Left ventricle myocardium inferior (tissue), 1 donor: Measurements from ENCODE around the gene UGT1A4. TPM values are rescaled to one million over a fixed set of nuclear protein-coding genes. Genes with fewer than 3 reads are reported as not detected.

Experiments used
- DNase-seq: peaks from one replicate; pipeline ENCODE4 v3.0.0-alpha.2; 2020
- H3K27ac ChIP-seq: fragments of 200-600 bp; replicated peaks from 2 replicates; pipeline ENCODE4 v1.8.0; 2021
- H3K27me3 ChIP-seq: fragments of 200-600 bp; 2 replicates; pipeline ENCODE4 v1.8.0; 2021; ENCODE audit warnings: low read depth
- H3K36me3 ChIP-seq: fragments of 200-600 bp; 2 replicates; pipeline ENCODE4 v1.8.0; 2021
- H3K4me1 ChIP-seq: fragments of 200-600 bp; 2 replicates; pipeline ENCODE4 v1.8.0; 2021
- H3K4me3 ChIP-seq: fragments of 200-600 bp; 2 replicates; pipeline ENCODE4 v1.8.0; 2021; ENCODE audit warnings: mild to moderate bottlenecking, moderate library complexity
- H3K9me3 ChIP-seq: fragments of 200-600 bp; replicated peaks from 2 replicates; pipeline ENCODE4 v1.8.0; 2021
- intact Hi-C: fragments of 100-400 bp; cut with micrococcal nuclease; formaldehyde crosslinking; loops from one replicate; pipeline ENCODE4 v1.11.0; 2022
- total RNA-seq: library from RNA; stranded (reverse); fragmentation: NEBNext Ultra II Directional; extraction: Animal tissue kit (Norgen Biotek cat#: 25700); gene quantifications from one replicate; pipeline ENCODE4 v1.2.1, GENCODE V29; 2021
- TF ChIP-seq, protein P1 (sequence below): fragments of 200-600 bp; IDR thresholded peaks from 2 replicates; pipeline ENCODE4 v1.8.0; 2021; ENCODE audit warnings: antibody characterized with exemption, mild to moderate bottlenecking, borderline replicate concordance
- donor health status: DM: no; HTN: yes; CAD: no; lungs with severe emphysema.

The UGT1A4 gene
- total RNA-seq, 1 donor from 2014 or later = not detected

DNA sequence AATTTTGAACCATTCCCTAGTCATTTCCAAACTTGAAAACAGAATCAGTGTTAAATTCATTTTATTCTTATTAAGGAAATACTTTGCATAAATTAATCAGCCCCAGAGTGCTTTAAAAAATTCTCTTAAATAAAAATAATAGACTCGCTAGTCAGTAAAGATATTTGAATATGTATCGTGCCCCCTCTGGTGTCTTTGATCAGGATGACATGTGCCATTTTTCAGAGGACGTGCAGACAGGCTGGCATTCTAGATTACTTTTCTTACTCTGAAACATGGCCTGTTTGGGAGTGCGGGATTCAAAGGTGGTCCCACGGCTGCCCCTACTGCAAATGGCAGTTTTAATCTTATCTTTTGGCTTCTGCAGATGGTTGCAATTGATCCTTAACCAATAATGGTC lies 54.0 kb downstream of the UGT1A4 start:
- Histone ChIP-seq H3K36me3 (no peaks in the 10 kb centered on the region), H3K4me1 (no peaks in the 10 kb centered on the region), H3K9me3 (peaks cover 16% of the 10 kb centered on the region), H3K4me3 (no peak overlapping the region), H3K27me3 (peaks cover 33% of the 10 kb centered on the region), H3K27ac (no peak overlapping the region)
- TF ChIP-seq, protein P1, sequence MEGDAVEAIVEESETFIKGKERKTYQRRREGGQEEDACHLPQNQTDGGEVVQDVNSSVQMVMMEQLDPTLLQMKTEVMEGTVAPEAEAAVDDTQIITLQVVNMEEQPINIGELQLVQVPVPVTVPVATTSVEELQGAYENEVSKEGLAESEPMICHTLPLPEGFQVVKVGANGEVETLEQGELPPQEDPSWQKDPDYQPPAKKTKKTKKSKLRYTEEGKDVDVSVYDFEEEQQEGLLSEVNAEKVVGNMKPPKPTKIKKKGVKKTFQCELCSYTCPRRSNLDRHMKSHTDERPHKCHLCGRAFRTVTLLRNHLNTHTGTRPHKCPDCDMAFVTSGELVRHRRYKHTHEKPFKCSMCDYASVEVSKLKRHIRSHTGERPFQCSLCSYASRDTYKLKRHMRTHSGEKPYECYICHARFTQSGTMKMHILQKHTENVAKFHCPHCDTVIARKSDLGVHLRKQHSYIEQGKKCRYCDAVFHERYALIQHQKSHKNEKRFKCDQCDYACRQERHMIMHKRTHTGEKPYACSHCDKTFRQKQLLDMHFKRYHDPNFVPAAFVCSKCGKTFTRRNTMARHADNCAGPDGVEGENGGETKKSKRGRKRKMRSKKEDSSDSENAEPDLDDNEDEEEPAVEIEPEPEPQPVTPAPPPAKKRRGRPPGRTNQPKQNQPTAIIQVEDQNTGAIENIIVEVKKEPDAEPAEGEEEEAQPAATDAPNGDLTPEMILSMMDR = no peak
- no peak for DNase-seq
- intact Hi-C loops = no loop called here

DNA sequence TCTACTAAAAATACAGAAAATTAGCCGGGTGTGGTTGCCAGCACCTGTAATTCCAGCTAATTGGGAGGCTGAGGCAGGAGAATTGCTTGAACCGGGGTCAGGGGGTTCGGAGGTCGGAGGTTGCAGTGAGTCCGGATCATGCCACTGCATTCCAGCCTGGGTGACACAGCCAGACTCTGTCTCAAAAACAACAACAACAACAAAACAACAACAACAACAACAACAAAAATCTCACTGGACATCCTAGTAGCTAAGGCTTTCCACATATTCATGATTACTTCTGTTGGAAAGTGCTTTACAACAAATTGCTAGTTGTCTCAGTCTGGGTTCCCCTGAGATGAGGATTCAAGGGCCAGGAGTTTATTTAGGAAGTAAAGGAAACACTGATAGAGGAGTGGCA lies 55.3 kb downstream of the UGT1A4 start:
- Histone ChIP-seq H3K9me3 (peaks cover 16% of the 10 kb centered on the region), H3K4me1 (no peaks in the 10 kb centered on the region), H3K27ac (no peak overlapping the region), H3K36me3 (no peaks in the 10 kb centered on the region), H3K27me3 (peaks cover 33% of the 10 kb centered on the region), H3K4me3 (no peak overlapping the region)
- DNase-seq = no peak
- intact Hi-C loops = no loop called here
- TF ChIP-seq, protein P1 = no peak

DNA sequence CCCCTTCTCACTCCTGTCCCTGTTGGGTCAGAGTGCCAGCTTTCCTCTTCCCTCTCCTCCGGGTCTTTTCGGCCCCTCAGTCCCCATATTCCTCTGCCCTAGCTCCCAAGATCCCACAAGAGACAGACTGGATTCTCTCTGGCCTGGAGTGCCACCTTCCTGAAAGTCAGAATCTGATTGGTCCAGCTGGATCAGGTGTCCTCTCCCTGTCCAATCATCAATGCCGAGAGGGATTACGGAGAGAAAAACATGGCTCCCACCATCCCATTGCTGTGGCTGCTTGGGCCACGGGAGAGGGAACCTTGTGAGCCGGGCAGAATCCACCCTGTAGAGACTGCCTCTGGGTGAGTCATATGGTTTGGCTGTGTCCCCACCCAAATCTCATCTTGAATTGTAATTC lies 56.9 kb downstream of the UGT1A4 start:
- peaks cover 35% of the 10 kb centered on the region for H3K27me3 ChIP-seq
- H3K4me3 ChIP-seq = no peak overlapping the region
- no peak overlapping the region for H3K27ac ChIP-seq
- no peaks in the 10 kb centered on the region for H3K4me1 ChIP-seq
- TF ChIP-seq, protein P1 = no peak
- no peaks in the 10 kb centered on the region for H3K36me3 ChIP-seq
- peaks cover 16% of the 10 kb centered on the region for H3K9me3 ChIP-seq
- no peak for DNase-seq
- intact Hi-C loops = no loop called here

DNA sequence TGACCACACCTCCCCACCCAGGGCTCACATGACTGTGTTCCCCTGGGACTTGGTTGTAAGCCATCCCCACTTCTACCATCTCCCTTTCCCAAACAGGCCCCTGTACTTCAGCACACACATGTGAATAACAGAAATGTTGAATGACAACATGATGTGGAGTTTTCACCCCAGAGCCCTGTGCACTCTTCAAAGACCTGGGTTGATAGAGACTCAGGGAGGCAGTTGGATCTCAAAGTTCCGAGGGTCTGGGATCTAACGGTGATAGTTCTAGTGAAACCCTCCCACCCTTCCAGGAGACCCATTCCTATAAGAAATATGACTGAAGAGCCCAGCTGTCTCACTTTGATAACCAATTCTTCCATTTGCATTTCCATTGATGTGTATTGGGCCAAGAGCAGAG lies 59.5 kb downstream of the UGT1A4 start, which contains the start of gene MROH2A:
MROH2A (plus strand) TSS at position 301 of the 400 bp plus-strand sequence. CDS start 1,029 bp downstream, outside the sequence.
- Histone ChIP-seq H3K27ac (no peak within 1 kb of the TSS), H3K4me1 (no peaks in the 10 kb centered on the region), H3K27me3 (peaks cover 27% of the 10 kb centered on the region), H3K36me3 (no peaks in the 10 kb centered on the region), H3K4me3 (no peak within 1 kb of the TSS), H3K9me3 (peaks cover 16% of the 10 kb centered on the region)
- intact Hi-C loops = no loop called here
- TF ChIP-seq, protein P1 = no peak
- DNase-seq = no peak

DNA sequence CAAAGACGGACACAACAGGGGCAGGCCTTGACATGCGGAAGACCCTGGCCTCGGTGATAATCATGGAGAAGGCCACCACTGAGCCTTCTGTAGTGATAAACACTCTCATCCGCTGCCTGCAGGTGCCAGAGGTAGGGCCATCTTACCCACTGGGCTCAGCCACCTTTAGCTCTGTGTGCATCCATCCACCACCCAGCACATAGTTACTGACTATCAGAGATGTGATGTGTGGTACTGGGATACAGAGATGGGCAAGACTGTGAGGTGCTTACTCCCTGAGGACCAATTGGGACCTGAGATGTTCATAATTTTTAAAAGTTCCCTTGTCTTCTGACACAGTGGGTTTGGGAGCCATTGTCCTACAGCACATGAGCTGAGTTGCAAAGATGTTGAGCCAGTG lies 61.2 kb downstream of the UGT1A4 start:
- H3K4me3 ChIP-seq = no peak overlapping the region
- DNase-seq = no peak
- TF ChIP-seq, protein P1 = no peak
- H3K4me1 ChIP-seq = no peaks in the 10 kb centered on the region
- intact Hi-C loops = no loop called here
- peaks cover 16% of the 10 kb centered on the region for H3K9me3 ChIP-seq
- peaks cover 27% of the 10 kb centered on the region for H3K27me3 ChIP-seq
- no peak overlapping the region for H3K27ac ChIP-seq
- no peaks in the 10 kb centered on the region for H3K36me3 ChIP-seq

DNA sequence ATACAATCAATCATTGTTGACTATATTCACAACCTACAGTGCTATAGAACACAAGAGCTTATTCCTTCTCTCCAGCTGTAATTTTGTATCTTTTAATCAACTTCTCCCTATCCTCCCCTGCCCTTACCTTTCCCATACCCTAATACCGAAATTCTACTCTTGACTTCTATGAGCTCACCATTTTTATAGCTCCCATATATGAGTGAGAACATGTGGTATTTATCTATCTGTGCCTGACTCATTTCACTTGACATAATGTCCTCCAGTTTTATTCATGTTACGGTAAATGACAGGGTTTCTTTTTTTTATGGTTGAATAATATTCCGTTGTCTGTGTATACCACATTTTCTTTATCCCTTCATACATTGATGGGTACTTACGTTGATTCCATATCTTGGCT lies 62.2 kb downstream of the UGT1A4 start:
- Histone ChIP-seq H3K27me3 (peaks cover 35% of the 10 kb centered on the region), H3K4me3 (no peak overlapping the region), H3K27ac (no peak overlapping the region), H3K9me3 (peaks cover 11% of the 10 kb centered on the region), H3K4me1 (no peaks in the 10 kb centered on the region), H3K36me3 (no peaks in the 10 kb centered on the region)
- intact Hi-C loops = no loop called here
- DNase-seq = no peak
- TF ChIP-seq, protein P1 = no peak
